NCI-H82 treated with DMSO at 0.1 percent for 48 hours (cell line): Measurements from ENCODE around the gene UBXN7.
"Not testable (repeated sequence)": the region's sequence is repeated elsewhere in the genome, so short reads cannot be mapped to it uniquely, and the experiment has no call there.

Experiments
- DNase-seq: peaks from one replicate; lab custom pipeline; 2025; ENCODE audit not compliant: unreplicated experiment; lab: John Stamatoyannopoulos, UW

The UBXN7 gene

GRCh38 chr3:196357905-196358304 lies 74.3 kb downstream of the UBXN7 start:
- no peak for DNase-seq

- DNase-seq = no peak
These were observed 75.7 kb downstream of the UBXN7 start for GRCh38 chr3:196356556-196356955.

- no peak for DNase-seq
These were observed 76.6 kb downstream of the UBXN7 start for GRCh38 chr3:196355668-196356067.

GRCh38 chr3:196354132-196354531 lies 78.1 kb downstream of the UBXN7 start:
- DNase-seq = no peak

- DNase-seq = no peak
These were observed 80.7 kb downstream of the UBXN7 start for GRCh38 chr3:196351541-196351940.

- DNase-seq = no peak
These were observed 82.2 kb downstream of the UBXN7 start for GRCh38 chr3:196350067-196350466.

- DNase-seq = no peak
These were observed 83.5 kb downstream of the UBXN7 start for GRCh38 chr3:196348698-196349097.

- no peak for DNase-seq
These were observed 87.6 kb downstream of the UBXN7 start for GRCh38 chr3:196344663-196345062.

- DNase-seq = not testable (repeated sequence)
These were observed 88.3 kb downstream of the UBXN7 start for GRCh38 chr3:196343917-196344316.

GRCh38 chr3:196341137-196341536 lies 91.1 kb downstream of the UBXN7 start:
- DNase-seq = no peak

- DNase-seq = no peak
These were observed 91.8 kb downstream of the UBXN7 start for GRCh38 chr3:196340466-196340865.

GRCh38 chr3:196339493-196340254 lies 92.6 kb downstream of the UBXN7 start:
- DNase-seq = no peak

- DNase-seq = no peak
These were observed 93.2 kb downstream of the UBXN7 start for GRCh38 chr3:196339044-196339443.

- DNase-seq = no peak
These were observed 95.7 kb downstream of the UBXN7 start for GRCh38 chr3:196336319-196337145.

- DNase-seq = no peak
These were observed 96.7 kb downstream of the UBXN7 start for GRCh38 chr3:196335503-196335948.

- no peak for DNase-seq
These were observed 97.2 kb downstream of the UBXN7 start for GRCh38 chr3:196334982-196335381.

- DNase-seq = no peak
These were observed 100.1 kb downstream of the UBXN7 start for GRCh38 chr3:196332168-196332567.

GRCh38 chr3:196327405-196327804 lies 104.8 kb downstream of the UBXN7 start:
- DNase-seq = no peak

GRCh38 chr3:196326936-196327335 lies 105.3 kb downstream of the UBXN7 start:
- DNase-seq = no peak

GRCh38 chr3:196323691-196324090 lies 108.5 kb downstream of the UBXN7 start:
- DNase-seq = peak; percentile 73

GRCh38 chr3:196323016-196323415 lies 109.2 kb downstream of the UBXN7 start:
- DNase-seq = no peak

GRCh38 chr3:196321162-196321561 lies 111.1 kb downstream of the UBXN7 start:
- no peak for DNase-seq
